Activated CD4-positive, alpha-beta T cell treated with anti-CD3 and anti-CD28 coated beads for 48 hours (primary cell): ENCODE data around the gene APOL1.
"Not testable (repeated sequence)": the region's sequence is repeated elsewhere in the genome, so short reads cannot be mapped to it uniquely, and the experiment has no call there.

Experiments
- DNase-seq: peaks from one replicate; pipeline ENCODE4 v3.0.0-alpha.2; 2020

Gene APOL1

GRCh38 chr22:36252754-36253522, at the start of gene APOL1:
Gene APOL1, plus strand, starts transcription at chr22:36253133. Its CDS starts 1,823 bp downstream, at chr22:36254956.
- DNase-seq: peak; percentile 64

- not testable (repeated sequence) for DNase-seq
Measured at GRCh38 chr22:36203441-36203840, 49.5 kb upstream of the APOL1 start.

GRCh38 chr22:36204001-36204631, 48.8 kb upstream of the APOL1 start:
- no peak for DNase-seq

GRCh38 chr22:36204632-36205015, 48.3 kb upstream of the APOL1 start:
- DNase-seq: no peak

GRCh38 chr22:36205573-36205972, 47.4 kb upstream of the APOL1 start:
- DNase-seq: not testable (repeated sequence)

GRCh38 chr22:36206255-36206654, 46.7 kb upstream of the APOL1 start:
- no peak for DNase-seq

GRCh38 chr22:36208162-36208765, 44.7 kb upstream of the APOL1 start:
- DNase-seq: no peak

- DNase-seq: no peak
Measured at GRCh38 chr22:36208914-36209313, 44.0 kb upstream of the APOL1 start.

GRCh38 chr22:36209488-36209908, 43.4 kb upstream of the APOL1 start:
- DNase-seq: not testable (repeated sequence)

- DNase-seq: no peak
Measured at GRCh38 chr22:36210224-36210623, 42.7 kb upstream of the APOL1 start.

GRCh38 chr22:36211237-36211861, 41.6 kb upstream of the APOL1 start:
- no peak for DNase-seq

- no peak for DNase-seq
Measured at GRCh38 chr22:36212901-36213300, 40.0 kb upstream of the APOL1 start.

GRCh38 chr22:36213586-36213985, 39.3 kb upstream of the APOL1 start:
- DNase-seq: no peak

- no peak for DNase-seq
Measured at GRCh38 chr22:36215981-36216380, 37.0 kb upstream of the APOL1 start.

- no peak for DNase-seq
Measured at GRCh38 chr22:36218648-36219193, 34.2 kb upstream of the APOL1 start.

GRCh38 chr22:36220451-36220921, 32.4 kb upstream of the APOL1 start:
- no peak for DNase-seq

- DNase-seq: peak; percentile 65
Measured at GRCh38 chr22:36221799-36222751, 30.9 kb upstream of the APOL1 start.

GRCh38 chr22:36222887-36223450, 30.0 kb upstream of the APOL1 start:
- DNase-seq: no peak

GRCh38 chr22:36223504-36223903, 29.4 kb upstream of the APOL1 start:
- DNase-seq: no peak

GRCh38 chr22:36224245-36224644, 28.7 kb upstream of the APOL1 start:
- DNase-seq: no peak

GRCh38 chr22:36225333-36225922, 27.5 kb upstream of the APOL1 start:
- DNase-seq: no peak
